Measurements from ENCODE around the gene SLAIN2. TPM values are rescaled to one million over a fixed set of nuclear protein-coding genes. Genes with fewer than 3 reads are reported as not detected.

Gene SLAIN2
- total RNA-seq, 2 donors from 2014 or later, result 82.1 to 199 TPM

DNA sequence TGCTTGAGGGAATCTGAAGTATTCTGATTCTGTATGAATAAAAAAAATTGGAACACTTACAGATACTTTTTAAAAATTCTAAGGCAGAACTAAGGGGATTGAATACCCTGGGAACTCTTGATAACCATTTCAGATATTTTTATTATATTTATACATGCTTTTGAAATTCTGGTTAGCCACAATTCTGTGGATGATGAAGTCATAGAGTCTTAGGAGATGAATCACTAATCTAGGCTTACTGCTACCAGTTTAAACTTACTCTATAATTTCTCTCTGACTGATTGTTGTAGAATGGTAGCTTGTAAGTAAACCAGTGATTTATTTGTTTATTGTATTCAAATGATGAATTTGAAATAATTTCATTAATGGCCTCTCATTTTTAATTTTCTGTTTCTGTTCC, 11.4 kb upstream of the SLAIN2 start:
- TF ChIP-seq, protein P1, sequence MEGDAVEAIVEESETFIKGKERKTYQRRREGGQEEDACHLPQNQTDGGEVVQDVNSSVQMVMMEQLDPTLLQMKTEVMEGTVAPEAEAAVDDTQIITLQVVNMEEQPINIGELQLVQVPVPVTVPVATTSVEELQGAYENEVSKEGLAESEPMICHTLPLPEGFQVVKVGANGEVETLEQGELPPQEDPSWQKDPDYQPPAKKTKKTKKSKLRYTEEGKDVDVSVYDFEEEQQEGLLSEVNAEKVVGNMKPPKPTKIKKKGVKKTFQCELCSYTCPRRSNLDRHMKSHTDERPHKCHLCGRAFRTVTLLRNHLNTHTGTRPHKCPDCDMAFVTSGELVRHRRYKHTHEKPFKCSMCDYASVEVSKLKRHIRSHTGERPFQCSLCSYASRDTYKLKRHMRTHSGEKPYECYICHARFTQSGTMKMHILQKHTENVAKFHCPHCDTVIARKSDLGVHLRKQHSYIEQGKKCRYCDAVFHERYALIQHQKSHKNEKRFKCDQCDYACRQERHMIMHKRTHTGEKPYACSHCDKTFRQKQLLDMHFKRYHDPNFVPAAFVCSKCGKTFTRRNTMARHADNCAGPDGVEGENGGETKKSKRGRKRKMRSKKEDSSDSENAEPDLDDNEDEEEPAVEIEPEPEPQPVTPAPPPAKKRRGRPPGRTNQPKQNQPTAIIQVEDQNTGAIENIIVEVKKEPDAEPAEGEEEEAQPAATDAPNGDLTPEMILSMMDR (IDR thresholded peaks at IDR 0.05), result no peak
- no peak overlapping the region for H3K27ac ChIP-seq

DNA sequence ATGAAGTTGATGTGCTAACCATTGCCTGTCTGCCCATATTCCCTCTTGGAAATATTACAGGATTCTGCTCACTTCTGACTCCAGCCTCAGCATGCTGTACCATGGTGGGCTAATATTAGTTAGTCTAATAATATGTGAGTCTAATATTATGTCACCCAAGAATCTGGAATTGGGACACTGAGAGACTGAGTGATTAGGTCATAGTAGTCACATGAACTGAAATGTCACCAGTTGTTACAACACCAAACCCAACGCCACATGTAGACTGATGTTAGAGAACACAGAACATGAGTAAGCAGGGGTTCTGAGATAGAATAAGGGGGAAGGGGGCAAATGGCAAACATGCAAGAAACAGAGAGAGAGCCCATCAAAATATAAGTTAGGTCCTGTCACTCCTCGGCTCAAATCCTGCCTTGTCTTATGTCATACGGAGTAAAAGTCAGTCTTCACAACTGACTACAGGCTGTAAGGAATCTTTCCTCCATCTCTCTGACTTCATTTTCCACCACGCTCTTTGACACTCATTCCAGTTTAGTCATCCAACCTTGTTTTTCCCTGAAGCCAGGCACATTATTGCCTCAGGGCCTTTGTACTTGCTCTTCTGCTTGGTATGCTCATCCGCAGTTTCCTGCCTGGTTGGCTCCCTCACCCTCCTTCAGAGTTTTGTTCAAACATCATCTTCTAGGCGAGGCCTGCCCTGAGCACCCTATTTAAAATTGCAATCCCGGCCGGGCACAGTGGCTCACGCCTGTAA, 9.6 kb upstream of the SLAIN2 start:
- H3K4me1 ChIP-seq, result no peaks in the 10 kb centered on the region
- TF ChIP-seq, protein P1 (IDR thresholded peaks at IDR 0.05), result no peak
- DNase-seq (ENCODE audit: low spot score), result no peak
- no peaks in the 10 kb centered on the region for H3K27me3 ChIP-seq
- no peaks in the 10 kb centered on the region for H3K9me3 ChIP-seq
- H3K36me3 ChIP-seq, result no peaks in the 10 kb centered on the region
- no peak overlapping the region for H3K4me3 ChIP-seq
- H3K27ac ChIP-seq, result no peak overlapping the region

More for the DNA sequence above, 11.4 kb upstream of the SLAIN2 start:
- Histone ChIP-seq H3K27me3 (no peaks in the 10 kb centered on the region), H3K4me3 (no peak overlapping the region), H3K36me3 (no peaks in the 10 kb centered on the region), H3K4me1 (no peaks in the 10 kb centered on the region), H3K9me3 (no peaks in the 10 kb centered on the region)
- DNase-seq (ENCODE audit: low spot score), result no peak

DNA sequence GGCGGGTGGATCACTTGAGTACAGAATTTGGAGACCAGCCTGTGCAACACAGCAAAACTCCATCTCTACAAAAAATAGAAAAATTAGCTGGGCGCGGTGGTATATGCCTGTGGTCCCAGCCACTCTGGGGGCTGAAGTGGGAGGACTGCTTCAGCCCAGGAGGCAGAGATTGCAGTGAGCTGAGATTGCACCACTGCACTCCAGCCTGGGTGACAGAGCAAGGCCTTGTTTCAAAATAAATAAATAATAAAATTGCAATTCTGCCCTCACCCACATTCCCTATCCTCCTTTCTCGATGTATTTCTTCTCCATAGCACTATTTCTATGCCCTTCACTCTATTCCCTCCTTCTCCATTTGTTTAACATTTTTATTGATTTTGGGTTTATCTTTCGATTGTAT, 8.7 kb upstream of the SLAIN2 start:
- H3K4me3 ChIP-seq, result no peak overlapping the region
- no peak for DNase-seq (ENCODE audit: low spot score)
- no peak overlapping the region for H3K27ac ChIP-seq
- TF ChIP-seq, protein P1 (IDR thresholded peaks at IDR 0.05), result no peak
- H3K4me1 ChIP-seq, result no peaks in the 10 kb centered on the region
- H3K9me3 ChIP-seq, result no peaks in the 10 kb centered on the region
- H3K27me3 ChIP-seq, result no peaks in the 10 kb centered on the region
- H3K36me3 ChIP-seq, result no peaks in the 10 kb centered on the region

DNA sequence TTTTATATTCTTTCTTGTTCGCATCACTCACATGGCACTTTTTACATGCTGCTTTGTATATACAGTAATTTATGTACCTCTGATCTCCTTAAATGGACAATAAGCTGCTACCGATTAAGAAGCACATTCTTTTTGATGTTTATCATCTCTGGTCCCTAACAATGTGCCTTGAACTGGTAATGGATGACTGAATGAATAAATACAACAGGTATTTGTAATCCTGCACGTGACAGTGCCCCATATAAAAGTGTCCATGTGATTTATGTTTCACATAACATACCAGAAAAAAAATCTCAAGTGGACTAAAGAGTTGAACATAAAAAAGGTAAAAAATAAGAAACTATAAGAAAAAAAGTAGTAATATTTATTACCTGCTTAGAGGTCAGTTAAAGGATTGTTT, 7.7 kb upstream of the SLAIN2 start:
- Histone ChIP-seq H3K4me1 (no peaks in the 10 kb centered on the region), H3K9me3 (no peaks in the 10 kb centered on the region), H3K4me3 (no peak overlapping the region), H3K27me3 (no peaks in the 10 kb centered on the region), H3K27ac (no peak overlapping the region), H3K36me3 (no peaks in the 10 kb centered on the region)
- TF ChIP-seq, protein P1 (IDR thresholded peaks at IDR 0.05), result no peak
- DNase-seq (ENCODE audit: low spot score), result no peak

DNA sequence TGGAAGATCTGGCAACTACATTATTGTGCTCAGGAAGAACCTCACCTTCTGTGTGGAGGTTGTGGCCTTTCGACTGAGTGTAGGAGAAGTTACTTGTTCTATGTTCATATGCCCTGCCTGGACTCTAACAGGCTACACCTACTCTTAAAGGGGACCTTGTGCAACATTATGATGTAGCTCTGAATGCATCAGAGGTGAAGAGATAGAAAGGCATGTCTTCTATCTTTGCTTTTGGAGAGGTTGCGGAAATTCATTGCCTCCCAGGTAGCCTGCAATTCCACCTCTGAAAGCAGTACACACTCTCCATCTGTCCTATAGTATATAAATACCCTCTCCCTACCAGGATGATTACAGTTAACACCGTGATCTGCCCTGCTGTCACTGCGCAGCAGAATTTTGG, 7.1 kb upstream of the SLAIN2 start:
- H3K4me1 ChIP-seq, result no peaks in the 10 kb centered on the region
- no peak overlapping the region for H3K4me3 ChIP-seq
- DNase-seq (ENCODE audit: low spot score), result no peak
- no peaks in the 10 kb centered on the region for H3K36me3 ChIP-seq
- TF ChIP-seq, protein P1 (IDR thresholded peaks at IDR 0.05), result no peak
- H3K27ac ChIP-seq, result no peak overlapping the region
- no peaks in the 10 kb centered on the region for H3K9me3 ChIP-seq
- H3K27me3 ChIP-seq, result no peaks in the 10 kb centered on the region

DNA sequence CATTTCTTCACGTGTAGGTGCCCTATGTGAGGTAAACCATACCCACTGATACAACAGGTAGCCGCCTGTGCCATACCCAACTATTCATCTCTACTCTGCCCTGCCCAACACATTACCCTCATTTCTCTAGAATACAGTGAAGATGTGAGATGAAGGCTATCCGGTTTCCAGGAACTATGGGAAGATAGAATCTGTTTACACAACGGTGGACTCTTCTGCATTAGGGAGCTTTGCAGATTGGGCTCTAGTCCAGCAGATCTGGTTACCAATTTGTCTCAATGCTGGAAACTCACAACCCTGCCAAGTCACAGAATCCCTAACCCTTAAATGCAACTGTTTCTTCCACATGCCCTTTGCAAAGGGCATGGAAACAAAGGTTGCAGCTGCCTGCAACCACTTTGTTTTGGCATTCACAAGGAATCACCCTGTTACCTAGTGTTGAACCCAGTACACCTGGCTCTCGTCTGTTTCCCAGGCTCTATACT, 6.4 kb upstream of the SLAIN2 start:
- H3K9me3 ChIP-seq, result no peaks in the 10 kb centered on the region
- H3K27ac ChIP-seq, result no peak overlapping the region
- DNase-seq (ENCODE audit: low spot score), result no peak
- H3K36me3 ChIP-seq, result no peaks in the 10 kb centered on the region
- TF ChIP-seq, protein P1 (IDR thresholded peaks at IDR 0.05), result no peak
- H3K4me1 ChIP-seq, result no peaks in the 10 kb centered on the region
- H3K27me3 ChIP-seq, result no peaks in the 10 kb centered on the region
- H3K4me3 ChIP-seq, result no peak overlapping the region

Data from right atrium auricular region (tissue), 2 donors.